HT-29 (cell line): Measurements from ENCODE around the gene MLLT11. TPM values are rescaled to one million over a fixed set of nuclear protein-coding genes. Genes with fewer than 3 reads are reported as not detected.

Experiments used
- small RNA-seq: library from RNA; depleted of rRNA; stranded (forward); fragments of <200 nt; gene quantifications from one replicate; pipeline ENCODE3, GENCODE V24; 2014
- total RNA-seq: library from RNA; depleted of rRNA; stranded (reverse); fragments of >200 nt; shearing (Covaris generic); gene quantifications from 2 replicates; pipeline ENCODE4 v1.2.3, GENCODE V29; 2014; rRNA removed

Gene MLLT11
- total RNA-seq, 1 experiment from 2014 or later: 1.5 TPM

Small RNA genes within 50 kb of the gene (small RNA-seq; reads per million reads assigned to genes)
- not detected for gene RNU6-884P

Other genes starting within 250 kb of the MLLT11 start
- 11.7 and 11.9 TPM in 2 replicates for gene ARNT, start 183.8 kb upstream of the MLLT11 start, total RNA-seq
- not detected in 2 replicates for gene CTXND2, start 173.3 kb upstream of the MLLT11 start, total RNA-seq
- 23.6 and 29.2 TPM in 2 replicates for gene SETDB1, start 134.0 kb upstream of the MLLT11 start, total RNA-seq
- gene CERS2, start 85.6 kb upstream of the MLLT11 start, total RNA-seq: 152 and 162 TPM in 2 replicates
- gene ANXA9, start 78.1 kb upstream of the MLLT11 start, total RNA-seq: 49.4 and 50.4 TPM in 2 replicates
- 19.5 and 19.8 TPM in 2 replicates for gene MINDY1, start 53.5 kb upstream of the MLLT11 start, total RNA-seq
- gene PRUNE1, start 51.9 kb upstream of the MLLT11 start, total RNA-seq: 9.3 and 15.4 TPM in 2 replicates
- 0.18 and 0.28 TPM in 2 replicates for gene BNIPL, start 23.8 kb upstream of the MLLT11 start, total RNA-seq
- 2.4 and 3.1 TPM in 2 replicates for gene C1orf56, start 12.6 kb upstream of the MLLT11 start, total RNA-seq
- 35.2 and 35.7 TPM in 2 replicates for gene CDC42SE1, start 775 bp upstream of the MLLT11 start, total RNA-seq
- gene GABPB2, start 10.4 kb downstream of the MLLT11 start, total RNA-seq: 4.6 and 6.1 TPM in 2 replicates
- gene SEMA6C, start 86.2 kb downstream of the MLLT11 start, total RNA-seq: 0.13 TPM in 1 of 2 replicates, not detected in the other
- not detected in 2 replicates for gene TNFAIP8L2, start 96.3 kb downstream of the MLLT11 start, total RNA-seq
- 0.43 and 0.60 TPM in 2 replicates for gene LYSMD1, start 105.5 kb downstream of the MLLT11 start, total RNA-seq
- 37.6 and 48.4 TPM in 2 replicates for gene SCNM1, start 105.7 kb downstream of the MLLT11 start, total RNA-seq
- not detected in 2 replicates for gene TMOD4, start 115.6 kb downstream of the MLLT11 start, total RNA-seq
- gene VPS72, start 129.8 kb downstream of the MLLT11 start, total RNA-seq: 48.9 and 49.1 TPM in 2 replicates
- gene PIP5K1A, start 138.2 kb downstream of the MLLT11 start, total RNA-seq: 23.6 and 31.2 TPM in 2 replicates
- gene PSMD4, start 194.3 kb downstream of the MLLT11 start, total RNA-seq: 190 and 195 TPM in 2 replicates
- 39.2 TPM in 2 replicates for gene ZNF687, start 221.9 kb downstream of the MLLT11 start, total RNA-seq